GM19395 (cell line): ENCODE results near the gene ADAP2.
A peak's percentile ranks its signal among the peaks of the same experiment; 100 is the strongest.
"Not testable (repeated sequence)": the region's sequence is repeated elsewhere in the genome, so short reads cannot be mapped to it uniquely, and the experiment has no call there.

ENCODE experiments used
- ATAC-seq: cut with Tn5 transposase; IDR thresholded peaks from one replicate; pipeline ENCODE4 v1.9.1; 2021; ENCODE audit warnings: mild to moderate bottlenecking, moderate library complexity; ENCODE audit not compliant: unreplicated experiment

ADAP2 gene

GRCh38 chr17:30929081-30929633 lies 7.4 kb downstream of the ADAP2 start:
- ATAC-seq: no peak

- ATAC-seq: not testable (repeated sequence)
Measured at GRCh38 chr17:30929861-30930260, 8.1 kb downstream of the ADAP2 start.

- ATAC-seq: no peak
Measured at GRCh38 chr17:30930495-30930894, 8.8 kb downstream of the ADAP2 start.

- ATAC-seq: not testable (repeated sequence)
Measured at GRCh38 chr17:30931582-30931981, 9.8 kb downstream of the ADAP2 start.

- no peak for ATAC-seq
Measured at GRCh38 chr17:30933966-30934365, 12.2 kb downstream of the ADAP2 start.

GRCh38 chr17:30939051-30939689 lies 17.4 kb downstream of the ADAP2 start:
- no peak for ATAC-seq

- no peak for ATAC-seq
Measured at GRCh38 chr17:30942308-30943079, 20.7 kb downstream of the ADAP2 start.

GRCh38 chr17:30947796-30948195 lies 26.1 kb downstream of the ADAP2 start:
- no peak for ATAC-seq

- no peak for ATAC-seq
Measured at GRCh38 chr17:30950189-30950588, 28.4 kb downstream of the ADAP2 start.

GRCh38 chr17:30950669-30951399 lies 29.1 kb downstream of the ADAP2 start:
- no peak for ATAC-seq

- ATAC-seq: no peak
Measured at GRCh38 chr17:30952638-30953393, 31.1 kb downstream of the ADAP2 start.

GRCh38 chr17:30954046-30954830 lies 32.5 kb downstream of the ADAP2 start:
- no peak for ATAC-seq

GRCh38 chr17:30956764-30957374 lies 35.1 kb downstream of the ADAP2 start:
- no peak for ATAC-seq

GRCh38 chr17:30957741-30958140 lies 36.0 kb downstream of the ADAP2 start:
- ATAC-seq: no peak

- ATAC-seq: no peak
Measured at GRCh38 chr17:30958187-30958586, 36.4 kb downstream of the ADAP2 start.

- ATAC-seq: peak; percentile 65
Measured at GRCh38 chr17:30961209-30962188, 39.8 kb downstream of the ADAP2 start.

- not testable (repeated sequence) for ATAC-seq
Measured at GRCh38 chr17:30964312-30964711, 42.6 kb downstream of the ADAP2 start.

- no peak for ATAC-seq
Measured at GRCh38 chr17:30964876-30965275, 43.1 kb downstream of the ADAP2 start.
